Choroid plexus epithelial cell (primary cell): ENCODE data around the gene ACTR6.
"Not testable (repeated sequence)": the region's sequence is repeated elsewhere in the genome, so short reads cannot be mapped to it uniquely, and the experiment has no call there.

ENCODE experiments used
- DNase-seq: peaks from one replicate; pipeline ENCODE4 v3.0.0-alpha.2; 2010; ENCODE audit warnings: low read depth
- H3K4me3 ChIP-seq: 2 replicates; pipeline ENCODE4 v1.5.1; 2011; ENCODE audit warnings: low read depth, mild to moderate bottlenecking, control low read depth, low read length, moderate library complexity
- CTCF ChIP-seq: conservative IDR thresholded peaks from 2 replicates; pipeline ENCODE4 v1.5.1; 2011; ENCODE audit warnings: low read depth, mild to moderate bottlenecking, control low read depth, inconsistent platforms, low read length, moderate library complexity

The ACTR6 gene

GRCh38 chr12:100179252-100179651, 21.4 kb upstream of the ACTR6 start:
- DNase-seq, result no peak
- TF ChIP-seq CTCF, result no peak
- H3K4me3 ChIP-seq, result no peak overlapping the region

- peak; percentile 23 for DNase-seq
- H3K4me3 ChIP-seq, result no peak overlapping the region
- TF ChIP-seq CTCF, result no peak
Measured at GRCh38 chr12:100184549-100185145, 16.0 kb upstream of the ACTR6 start.

- H3K4me3 ChIP-seq, result no peak overlapping the region
- DNase-seq, result no peak
- no peak for TF ChIP-seq CTCF
Measured at GRCh38 chr12:100185361-100185894, 15.2 kb upstream of the ACTR6 start.

GRCh38 chr12:100186071-100186470, 14.5 kb upstream of the ACTR6 start:
- no peak for TF ChIP-seq CTCF
- H3K4me3 ChIP-seq, result no peak overlapping the region
- DNase-seq, result no peak

GRCh38 chr12:100187068-100187467, 13.5 kb upstream of the ACTR6 start:
- no peak for TF ChIP-seq CTCF
- no peak overlapping the region for H3K4me3 ChIP-seq
- no peak for DNase-seq

- no peak for TF ChIP-seq CTCF
- DNase-seq, result no peak
- H3K4me3 ChIP-seq, result no peak overlapping the region
Measured at GRCh38 chr12:100187857-100188519, 12.6 kb upstream of the ACTR6 start.

- DNase-seq, H3K4me3 ChIP-seq: not testable (repeated sequence)
Measured at GRCh38 chr12:100188888-100189635, 11.6 kb upstream of the ACTR6 start.
